CD4-positive, CD25-positive, alpha-beta regulatory T cell (primary cell): ENCODE results near the gene GUK1. TPM values are rescaled to one million over a fixed set of nuclear protein-coding genes. Genes with fewer than 3 reads are reported as not detected.

Source experiments
- ATAC-seq, 2 donors: fragments of 150-1000 bp; cut with Tn5 transposase; one replicate each; pipeline ENCODE4 v1.10.0; 2021; ENCODE audit warnings: low read depth in 2 of 2, moderate number of reproducible peaks in 2 of 2, moderate library complexity in 1 of 2
- DNase-seq, 3 donors: peaks; one replicate each; pipeline versions ENCODE4 v3.0.0 to v3.0.0-alpha.2; 2012 to 2022; ENCODE audit warnings: mixed read lengths in 1 of 3
- H3K27ac ChIP-seq: one replicate; pipeline ENCODE4 v1.7.0; 2013; ENCODE audit warnings: mild to moderate bottlenecking, low read length; ENCODE audit not compliant: insufficient read depth, poor library complexity, severe bottlenecking
- H3K27me3 ChIP-seq: one replicate; pipeline ENCODE4 v1.7.0; 2013; ENCODE audit warnings: low read length; ENCODE audit not compliant: control insufficient read depth, insufficient read depth
- H3K36me3 ChIP-seq: one replicate; pipeline ENCODE4 v1.7.0; 2013; ENCODE audit warnings: mild to moderate bottlenecking, low read length, moderate library complexity; ENCODE audit not compliant: control insufficient read depth, insufficient read depth
- H3K4me1 ChIP-seq: 2 replicates; pipeline ENCODE4 v1.7.0; 2013; ENCODE audit warnings: mild to moderate bottlenecking, low read length; ENCODE audit not compliant: insufficient read depth, control insufficient read depth, poor library complexity, severe bottlenecking
- H3K4me3 ChIP-seq: one replicate; pipeline ENCODE4 v1.7.0; 2013; ENCODE audit warnings: low read depth, mild to moderate bottlenecking, low read length, moderate library complexity
- H3K9me3 ChIP-seq, 2 experiments: 1 replicate in 1 of 2; 2 replicates in 1 of 2; pipeline ENCODE4 v1.7.0; 2013; ENCODE audit warnings: low read length in 2 of 2, mild to moderate bottlenecking in 1 of 2, moderate library complexity in 1 of 2; ENCODE audit not compliant: control insufficient read depth in 2 of 2
- H3K27ac Mint-ChIP-seq, 3 donors: one replicate each; pipeline ENCODE4 v1.8.0; 2020 to 2022; ENCODE audit warnings: mild to moderate bottlenecking in 3 of 3, mixed read lengths in 3 of 3, moderate library complexity in 2 of 3
- H3K27me3 Mint-ChIP-seq: one replicate; pipeline ENCODE4 v1.8.0; 2022; ENCODE audit warnings: mild to moderate bottlenecking, mixed read lengths
- H3K36me3 Mint-ChIP-seq: one replicate; pipeline ENCODE4 v1.8.0; 2020; ENCODE audit warnings: mixed read lengths
- H3K4me1 Mint-ChIP-seq, 4 donors: one replicate each; pipeline ENCODE4 v1.8.0; 2020 to 2022; ENCODE audit warnings: mixed read lengths in 4 of 4, mild to moderate bottlenecking in 1 of 4
- H3K4me3 Mint-ChIP-seq, 4 donors: one replicate each; pipeline ENCODE4 v1.8.0; 2020 to 2022; ENCODE audit warnings: mild to moderate bottlenecking in 4 of 4, mixed read lengths in 4 of 4, moderate library complexity in 3 of 4
- H3K9me3 Mint-ChIP-seq, 7 donors: one replicate each; pipeline ENCODE4 v1.8.0; 2020 to 2022; ENCODE audit warnings: mixed read lengths in 7 of 7, mild to moderate bottlenecking in 3 of 7, moderate library complexity in 2 of 7
- polyA plus RNA-seq, 4 donors: library from polyadenylated mRNA; unstranded; fragments of 300-500 nt; fragmentation: Illumina TruSeq; gene quantifications; one replicate each; pipeline ENCODE4 v1.2.3, GENCODE V29; 2021
- total RNA-seq: library from RNA; stranded (reverse); gene quantifications from one replicate; pipeline ENCODE4 v1.2.3, GENCODE V29; 2022

The GUK1 gene
- total and polyA plus RNA-seq, 5 donors from 2014 or later = 270 to 413 (median 350) TPM

GRCh38 chr1:228152097-228152917 lies 12.2 kb downstream of the GUK1 start:
- Histone ChIP-seq H3K9me3 (no peaks in the 10 kb centered on the region), H3K4me3 (no peak overlapping the region), H3K27me3 (no peaks in the 10 kb centered on the region), H3K27ac (no peak overlapping the region), H3K36me3 (peaks cover 8% of the 10 kb centered on the region), H3K4me1 (peaks cover 8% of the 10 kb centered on the region)
- DNase-seq (no peak), ATAC-seq (no peak)
- peak overlapping the region in 1 of 3 donors; percentile 83 for H3K27ac Mint-ChIP-seq
- peaks cover 0 to 15% (median 1%) of the 10 kb centered on the region in 4 donors for H3K4me1 Mint-ChIP-seq
- no peaks in the 10 kb centered on the region for H3K27me3 Mint-ChIP-seq
- H3K4me3 Mint-ChIP-seq = peak overlapping the region in 1 of 4 donors; percentile 58
- H3K9me3 Mint-ChIP-seq = no peaks in the 10 kb centered on the region
- H3K36me3 Mint-ChIP-seq = no peaks in the 10 kb centered on the region

- H3K9me3 ChIP-seq = no peaks in the 10 kb centered on the region
- H3K4me3 Mint-ChIP-seq = peak overlapping the region in 1 of 4 donors; percentile 38
These were observed 12.8 kb downstream of the GUK1 start for GRCh38 chr1:228152918-228153258.

GRCh38 chr1:228154021-228154669 lies 14.1 kb downstream of the GUK1 start:
- H3K36me3 ChIP-seq = no peaks in the 10 kb centered on the region
- DNase-seq (no peak), ATAC-seq (no peak)
- H3K27me3 ChIP-seq = no peaks in the 10 kb centered on the region
- H3K4me3 ChIP-seq = no peak overlapping the region
- peaks cover 10% of the 10 kb centered on the region for H3K4me1 ChIP-seq
- H3K27ac ChIP-seq = no peak overlapping the region
- H3K36me3 Mint-ChIP-seq = no peaks in the 10 kb centered on the region
- no peaks in the 10 kb centered on the region for H3K9me3 ChIP-seq
- H3K27ac Mint-ChIP-seq = no peak overlapping the region
- H3K9me3 Mint-ChIP-seq = no peaks in the 10 kb centered on the region
- H3K27me3 Mint-ChIP-seq = no peaks in the 10 kb centered on the region
- peaks cover 0 to 16% (median 1%) of the 10 kb centered on the region in 4 donors for H3K4me1 Mint-ChIP-seq
- peak overlapping the region in 1 of 4 donors; percentile 70 for H3K4me3 Mint-ChIP-seq

More at GRCh38 chr1:228152918-228153258, 12.8 kb downstream of the GUK1 start:
- no peak for DNase-seq
- Histone ChIP-seq H3K4me1 (peaks cover 10% of the 10 kb centered on the region), H3K27me3 (no peaks in the 10 kb centered on the region), H3K4me3 (no peak overlapping the region), H3K36me3 (peaks cover 4% of the 10 kb centered on the region), H3K27ac (no peak overlapping the region)
- Mint-ChIP-seq H3K4me1 (peaks cover 0 to 16% (median 1%) of the 10 kb centered on the region in 4 donors), H3K27me3 (no peaks in the 10 kb centered on the region), H3K27ac (peak overlapping the region in 1 of 3 donors; percentile 83), H3K36me3 (no peaks in the 10 kb centered on the region), H3K9me3 (no peaks in the 10 kb centered on the region)
- ATAC-seq = no peak

- ATAC-seq = no peak
- DNase-seq = no peak
- H3K27ac ChIP-seq = no peak overlapping the region
These were observed 14.8 kb downstream of the GUK1 start for GRCh38 chr1:228154670-228155571.

GRCh38 chr1:228155596-228156514 lies 15.8 kb downstream of the GUK1 start:
- H3K36me3 Mint-ChIP-seq = no peaks in the 10 kb centered on the region
- no peak overlapping the region for H3K27ac Mint-ChIP-seq
- H3K9me3 Mint-ChIP-seq = no peaks in the 10 kb centered on the region
- no peak overlapping the region for H3K4me3 ChIP-seq
- no peaks in the 10 kb centered on the region for H3K36me3 ChIP-seq
- no peaks in the 10 kb centered on the region for H3K27me3 Mint-ChIP-seq
- no peak for ATAC-seq
- H3K4me1 Mint-ChIP-seq = peaks cover 0 to 16% (median 1%) of the 10 kb centered on the region in 4 donors
- H3K4me3 Mint-ChIP-seq = no peak overlapping the region
- no peak for DNase-seq
- no peaks in the 10 kb centered on the region for H3K27me3 ChIP-seq
- H3K4me1 ChIP-seq = peaks cover 10% of the 10 kb centered on the region
- H3K27ac ChIP-seq = no peak overlapping the region
- no peaks in the 10 kb centered on the region for H3K9me3 ChIP-seq

More at GRCh38 chr1:228154670-228155571, 14.8 kb downstream of the GUK1 start:
- Mint-ChIP-seq H3K4me3 (peak overlapping the region in 1 of 4 donors; percentile 70), H3K27me3 (no peaks in the 10 kb centered on the region), H3K27ac (no peak overlapping the region), H3K36me3 (no peaks in the 10 kb centered on the region), H3K9me3 (no peaks in the 10 kb centered on the region), H3K4me1 (peaks cover 0 to 16% (median 1%) of the 10 kb centered on the region in 4 donors)
- Histone ChIP-seq H3K9me3 (no peaks in the 10 kb centered on the region), H3K4me1 (peaks cover 10% of the 10 kb centered on the region), H3K27me3 (no peaks in the 10 kb centered on the region), H3K36me3 (no peaks in the 10 kb centered on the region), H3K4me3 (no peak overlapping the region)

GRCh38 chr1:228156515-228156881 lies 16.4 kb downstream of the GUK1 start:
- ATAC-seq (no peak), DNase-seq (no peak)
- H3K9me3 Mint-ChIP-seq = no peaks in the 10 kb centered on the region
- H3K27me3 Mint-ChIP-seq = no peaks in the 10 kb centered on the region
- H3K4me3 Mint-ChIP-seq = no peak overlapping the region
- no peak overlapping the region for H3K4me3 ChIP-seq
- no peak overlapping the region for H3K27ac ChIP-seq
- no peaks in the 10 kb centered on the region for H3K36me3 ChIP-seq
- peaks cover 10% of the 10 kb centered on the region for H3K4me1 ChIP-seq
- peaks cover 0 to 16% (median 0%) of the 10 kb centered on the region in 4 donors for H3K4me1 Mint-ChIP-seq
- H3K36me3 Mint-ChIP-seq = no peaks in the 10 kb centered on the region
- no peaks in the 10 kb centered on the region for H3K9me3 ChIP-seq
- no peaks in the 10 kb centered on the region for H3K27me3 ChIP-seq
- no peak overlapping the region for H3K27ac Mint-ChIP-seq
